ENCODE data around the gene MUSK.

MUSK gene

DNA sequence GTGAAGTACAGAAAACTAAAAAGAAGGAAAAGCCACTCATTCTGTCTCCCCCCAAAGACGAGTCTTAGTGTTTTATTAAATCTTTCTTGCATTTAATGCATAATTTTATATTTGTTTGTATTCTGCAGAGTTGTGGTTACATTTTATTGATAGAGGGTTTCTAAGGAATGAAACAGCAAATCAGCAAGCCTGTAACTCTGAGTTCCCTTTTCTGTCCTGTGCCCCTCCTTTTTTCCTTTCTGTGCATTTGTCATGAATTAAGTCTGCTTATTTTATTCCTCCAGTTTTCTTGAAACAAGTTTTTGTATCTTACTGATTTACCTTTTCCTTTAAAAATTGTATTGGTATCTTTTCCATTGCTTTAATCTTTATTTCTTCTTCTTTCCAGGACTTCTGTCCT, 132.8 kb downstream of the MUSK start:
- TF ChIP-seq, protein P1, sequence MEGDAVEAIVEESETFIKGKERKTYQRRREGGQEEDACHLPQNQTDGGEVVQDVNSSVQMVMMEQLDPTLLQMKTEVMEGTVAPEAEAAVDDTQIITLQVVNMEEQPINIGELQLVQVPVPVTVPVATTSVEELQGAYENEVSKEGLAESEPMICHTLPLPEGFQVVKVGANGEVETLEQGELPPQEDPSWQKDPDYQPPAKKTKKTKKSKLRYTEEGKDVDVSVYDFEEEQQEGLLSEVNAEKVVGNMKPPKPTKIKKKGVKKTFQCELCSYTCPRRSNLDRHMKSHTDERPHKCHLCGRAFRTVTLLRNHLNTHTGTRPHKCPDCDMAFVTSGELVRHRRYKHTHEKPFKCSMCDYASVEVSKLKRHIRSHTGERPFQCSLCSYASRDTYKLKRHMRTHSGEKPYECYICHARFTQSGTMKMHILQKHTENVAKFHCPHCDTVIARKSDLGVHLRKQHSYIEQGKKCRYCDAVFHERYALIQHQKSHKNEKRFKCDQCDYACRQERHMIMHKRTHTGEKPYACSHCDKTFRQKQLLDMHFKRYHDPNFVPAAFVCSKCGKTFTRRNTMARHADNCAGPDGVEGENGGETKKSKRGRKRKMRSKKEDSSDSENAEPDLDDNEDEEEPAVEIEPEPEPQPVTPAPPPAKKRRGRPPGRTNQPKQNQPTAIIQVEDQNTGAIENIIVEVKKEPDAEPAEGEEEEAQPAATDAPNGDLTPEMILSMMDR (IDR thresholded peaks at IDR 0.05), result no peak
- no peak overlapping the region for H3K4me3 ChIP-seq
- intact Hi-C loops (cut with DNase I; ENCODE audit: low total_unique reads), result no loop called here

GRCh38 chr9:110802416-110803035, 133.9 kb downstream of the MUSK start:
- Histone ChIP-seq H3K27me3 (no peaks in the 10 kb centered on the region), H3K4me3 (no peak overlapping the region), H3K36me3 (no peaks in the 10 kb centered on the region), H3K4me1 (peaks cover 0 to 7% (median 0%) of the 10 kb centered on the region in 4 donors), H3K27ac (no peak overlapping the region), H3K9me3 (no peaks in the 10 kb centered on the region)
- intact Hi-C loops (cut with DNase I; ENCODE audit: low total_unique reads), result no loop called here
- TF ChIP-seq, protein P1 (IDR thresholded peaks at IDR 0.05), result no peak
- DNase-seq, result no peak

More for the DNA sequence above, 132.8 kb downstream of the MUSK start:
- no peak overlapping the region for H3K27ac ChIP-seq
- peaks cover 0 to 7% (median 0%) of the 10 kb centered on the region in 4 donors for H3K4me1 ChIP-seq
- no peaks in the 10 kb centered on the region for H3K27me3 ChIP-seq
- no peak for DNase-seq
- no peaks in the 10 kb centered on the region for H3K36me3 ChIP-seq
- H3K9me3 ChIP-seq, result no peaks in the 10 kb centered on the region

DNA sequence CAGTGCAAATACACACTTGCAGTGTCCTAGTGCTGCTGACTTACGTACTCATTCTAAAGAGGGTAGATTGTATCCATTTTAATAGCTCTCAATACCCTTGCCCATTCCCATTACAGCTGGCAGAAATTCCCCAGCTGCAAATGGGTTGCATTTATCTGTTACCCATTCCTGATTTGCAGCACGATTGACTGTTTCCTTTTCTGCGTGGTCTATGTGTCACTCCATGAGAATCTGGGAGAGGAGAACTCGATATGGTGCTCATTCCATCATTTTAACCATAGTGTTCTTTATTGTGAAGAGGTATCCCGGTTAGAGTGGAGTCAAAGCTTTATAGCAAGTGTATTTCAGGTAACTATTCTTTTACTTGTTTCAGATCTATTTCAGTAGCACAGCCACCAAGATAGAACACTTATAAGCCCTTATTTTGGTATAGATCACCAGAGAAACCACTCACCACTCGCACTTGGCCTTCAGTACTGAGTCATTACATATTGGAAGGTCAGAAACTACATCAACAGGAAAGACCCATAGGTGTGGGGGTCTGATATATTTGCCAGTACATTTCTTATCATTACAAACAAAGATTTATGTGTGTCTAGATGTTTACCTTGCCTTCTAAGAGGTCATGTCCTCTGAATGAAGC, 139.5 kb downstream of the MUSK start:
- Histone ChIP-seq H3K4me3 (no peak overlapping the region), H3K9me3 (no peaks in the 10 kb centered on the region), H3K36me3 (no peaks in the 10 kb centered on the region), H3K27me3 (no peaks in the 10 kb centered on the region), H3K27ac (no peak overlapping the region), H3K4me1 (no peaks in the 10 kb centered on the region)
- TF ChIP-seq, protein P1 (IDR thresholded peaks at IDR 0.05), result no peak
- intact Hi-C loops (cut with DNase I; ENCODE audit: low total_unique reads), result no loop called here
- DNase-seq, result no peak

- Histone ChIP-seq H3K36me3 (no peaks in the 10 kb centered on the region), H3K27ac (no peak overlapping the region), H3K9me3 (no peaks in the 10 kb centered on the region), H3K27me3 (no peaks in the 10 kb centered on the region), H3K4me3 (no peak overlapping the region), H3K4me1 (no peaks in the 10 kb centered on the region)
- TF ChIP-seq, protein P1 (IDR thresholded peaks at IDR 0.05), result no peak
- DNase-seq, result no peak
- intact Hi-C loops (cut with DNase I; ENCODE audit: low total_unique reads), result no loop called here
These were observed 140.0 kb downstream of the MUSK start for GRCh38 chr9:110808599-110808980.

DNA sequence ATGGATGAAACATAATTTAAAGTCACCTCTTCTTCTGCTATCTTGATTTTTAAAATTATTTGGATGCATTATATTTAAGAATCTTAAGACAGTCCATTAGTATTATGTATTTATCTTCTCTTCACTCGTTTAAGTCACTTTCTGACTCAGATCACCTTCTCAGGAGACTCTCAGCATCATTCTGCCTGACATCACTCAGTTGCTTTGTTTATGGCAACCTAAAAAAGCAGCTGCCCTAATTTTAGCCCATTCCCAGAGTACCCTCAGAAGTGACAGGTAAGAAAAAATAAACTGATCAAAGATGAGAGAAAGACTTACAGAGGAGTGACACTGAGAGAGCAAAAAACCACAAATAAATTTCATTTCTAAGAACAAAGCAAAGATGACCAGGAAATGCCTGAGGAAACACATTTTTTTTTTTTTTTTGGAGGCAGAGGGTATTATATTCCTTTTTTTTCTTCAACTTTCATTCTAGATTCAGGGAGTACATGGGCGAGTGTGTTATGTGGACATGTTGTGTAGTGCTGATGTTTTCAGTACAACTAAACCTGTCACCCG, 140.5 kb downstream of the MUSK start:
- intact Hi-C loops (cut with DNase I; ENCODE audit: low total_unique reads), result no loop called here
- DNase-seq, result no peak
- Histone ChIP-seq H3K27ac (no peak overlapping the region), H3K4me1 (no peaks in the 10 kb centered on the region), H3K4me3 (no peak overlapping the region), H3K27me3 (no peaks in the 10 kb centered on the region), H3K9me3 (no peaks in the 10 kb centered on the region), H3K36me3 (no peaks in the 10 kb centered on the region)
- TF ChIP-seq, protein P1 (IDR thresholded peaks at IDR 0.05), result no peak

Data from tibial artery (tissue), 4 donors.